Breast epithelium (tissue), 4 donors: ENCODE measurements around the gene XPO5. TPM values are rescaled to one million over a fixed set of nuclear protein-coding genes. Genes with fewer than 3 reads are reported as not detected.
A peak's percentile ranks its signal among the peaks of the same experiment; 100 is the strongest.

Experiments
- DNase-seq, 2 donors: peaks; one replicate each; pipeline ENCODE4 v3.0.0-alpha.2; 2019; ENCODE audit warnings: low spot score in 2 of 2
- H3K27ac ChIP-seq, 2 donors: fragments of 200-600 bp; sonication (generic) in 1 of 2; one replicate each; pipeline ENCODE4 v1.5.1; 2016 to 2019; ENCODE audit warnings: mild to moderate bottlenecking in 1 of 2
- H3K27me3 ChIP-seq, 2 donors: fragments of 200-600 bp; sonication (generic) in 1 of 2; one replicate each; pipeline versions ENCODE4 v1.5.1 to v1.6.0; 2017 to 2019; ENCODE audit warnings: control low read depth in 1 of 2, mild to moderate bottlenecking in 1 of 2
- H3K36me3 ChIP-seq: fragments of 200-600 bp; one replicate; pipeline ENCODE4 v1.5.1; 2019
- H3K4me1 ChIP-seq, 2 donors: fragments of 200-600 bp; sonication (generic); one replicate each; pipeline ENCODE4 v1.5.1; 2016 to 2019; ENCODE audit warnings: control low read depth in 1 of 2
- H3K4me3 ChIP-seq, 3 donors: fragments of 200-600 bp; sonication (generic); 1 replicate in 2 of 3; 2 replicates in 1 of 3; pipeline ENCODE4 v1.5.1; 2016 to 2019; ENCODE audit warnings: mild to moderate bottlenecking in 3 of 3, moderate library complexity in 2 of 3
- H3K9me3 ChIP-seq, 2 donors: fragments of 200-600 bp; sonication (generic) in 1 of 2; one replicate each; pipeline ENCODE4 v1.5.1; 2016 to 2019; ENCODE audit warnings: control low read depth in 1 of 2
- CTCF ChIP-seq, 3 donors: fragments of 450-650 bp; IDR thresholded peaks; one replicate each; pipeline ENCODE4 v1.5.1; 2016 to 2017; ENCODE audit warnings: antibody characterized with exemption in 3 of 3, mild to moderate bottlenecking in 3 of 3, moderate library complexity in 3 of 3
- POLR2A ChIP-seq: fragments of 450-650 bp; IDR thresholded peaks from one replicate; pipeline ENCODE4 v1.6.1; 2016; ENCODE audit warnings: antibody characterized with exemption, mild to moderate bottlenecking, moderate library complexity
- POLR2AphosphoS5 ChIP-seq, 3 donors: sonication (generic); formaldehyde crosslinking; IDR thresholded peaks; one replicate each; pipeline ENCODE4 v1.6.1; 2017; ENCODE audit warnings: antibody characterized with exemption in 3 of 3
- intact Hi-C: fragments of 100-400 bp; cut with DNase I; formaldehyde crosslinking; loops from one replicate; pipeline ENCODE4 v1.15.1; 2023; ENCODE audit warnings: low total_unique reads
- total RNA-seq, 3 donors: library from RNA; depleted of rRNA; stranded (reverse); fragments of >200 nt; gene quantifications; one replicate each; pipeline ENCODE4 v1.1.0, GENCODE V29; 2016

Gene XPO5
- total RNA-seq, 3 donors from 2014 or later: 16.5 to 28.8 (median 27.2) TPM

GRCh38 chr6:43613721-43614395, 38.0 kb upstream of the XPO5 start:
- no peak for DNase-seq
- Histone ChIP-seq H3K4me1 (no peaks in the 10 kb centered on the region), H3K4me3 (no peak overlapping the region), H3K27me3 (no peaks in the 10 kb centered on the region), H3K27ac (no peak overlapping the region), H3K36me3 (no peaks in the 10 kb centered on the region), H3K9me3 (no peaks in the 10 kb centered on the region)
- TF ChIP-seq POLR2A (no peak), CTCF (IDR thresholded peaks at IDR 0.05) (no peak), POLR2AphosphoS5 (IDR thresholded peaks at IDR 0.05) (no peak)
- intact Hi-C loops: no loop called here

- Histone ChIP-seq H3K4me1 (no peaks in the 10 kb centered on the region), H3K9me3 (no peaks in the 10 kb centered on the region), H3K4me3 (no peak overlapping the region), H3K27me3 (no peaks in the 10 kb centered on the region), H3K27ac (no peak overlapping the region), H3K36me3 (no peaks in the 10 kb centered on the region)
- no peak for TF ChIP-seq POLR2A
- TF ChIP-seq POLR2AphosphoS5 (IDR thresholded peaks at IDR 0.05): no peak
- TF ChIP-seq CTCF (IDR thresholded peaks at IDR 0.05): no peak
- no peak for DNase-seq
- intact Hi-C loops: no loop called here
These were observed 34.6 kb upstream of the XPO5 start for GRCh38 chr6:43610431-43610830.

GRCh38 chr6:43609402-43609801, 33.6 kb upstream of the XPO5 start:
- Histone ChIP-seq H3K36me3 (no peaks in the 10 kb centered on the region), H3K27ac (no peak overlapping the region), H3K9me3 (no peaks in the 10 kb centered on the region), H3K4me3 (no peak overlapping the region), H3K4me1 (no peaks in the 10 kb centered on the region), H3K27me3 (no peaks in the 10 kb centered on the region)
- no peak for DNase-seq
- intact Hi-C loops: loop anchor here (5.0 kb wide), 1 partner anchor 1162 kb away; no protein-coding TSS in a partner anchor
- TF ChIP-seq POLR2A (no peak), CTCF (IDR thresholded peaks at IDR 0.05) (no peak), POLR2AphosphoS5 (IDR thresholded peaks at IDR 0.05) (no peak)

GRCh38 chr6:43608807-43609206, 33.0 kb upstream of the XPO5 start:
- intact Hi-C loops: loop anchor here (5.0 kb wide), 1 partner anchor 1162 kb away; no protein-coding TSS in a partner anchor
- H3K9me3 ChIP-seq: no peaks in the 10 kb centered on the region
- DNase-seq: no peak
- H3K27me3 ChIP-seq: no peaks in the 10 kb centered on the region
- no peak overlapping the region for H3K4me3 ChIP-seq
- TF ChIP-seq POLR2AphosphoS5 (IDR thresholded peaks at IDR 0.05): no peak
- TF ChIP-seq POLR2A: no peak
- no peak for TF ChIP-seq CTCF (IDR thresholded peaks at IDR 0.05)
- no peak overlapping the region for H3K27ac ChIP-seq
- no peaks in the 10 kb centered on the region for H3K36me3 ChIP-seq
- no peaks in the 10 kb centered on the region for H3K4me1 ChIP-seq

GRCh38 chr6:43608310-43608763, 32.5 kb upstream of the XPO5 start:
- H3K36me3 ChIP-seq: no peaks in the 10 kb centered on the region
- intact Hi-C loops: loop anchor here (5.0 kb wide), 1 partner anchor 1161 kb away; no protein-coding TSS in a partner anchor
- H3K27ac ChIP-seq: no peak overlapping the region
- no peak for DNase-seq
- TF ChIP-seq CTCF (IDR thresholded peaks at IDR 0.05): peak; percentile 62 to 69 (median 66)
- no peak for TF ChIP-seq POLR2AphosphoS5 (IDR thresholded peaks at IDR 0.05)
- H3K4me3 ChIP-seq: no peak overlapping the region
- H3K27me3 ChIP-seq: no peaks in the 10 kb centered on the region
- H3K4me1 ChIP-seq: no peaks in the 10 kb centered on the region
- H3K9me3 ChIP-seq: no peaks in the 10 kb centered on the region
